Spleen (tissue), 7 donors: ENCODE data around the gene ANKS1B.

Source experiments
- POLR2A ChIP-seq, 3 donors: fragments of 450-650 bp; IDR thresholded peaks; one replicate each; pipeline ENCODE4 v1.5.1; 2017; ENCODE audit warnings: antibody characterized with exemption in 3 of 3, mild to moderate bottlenecking in 1 of 3
- POLR2AphosphoS5 ChIP-seq, 3 donors: sonication (generic); formaldehyde crosslinking; IDR thresholded peaks; one replicate each; pipeline ENCODE4 v1.5.1; 2017; ENCODE audit warnings: antibody characterized with exemption in 3 of 3
- TF ChIP-seq, protein P1 (sequence below), 11 experiments: fragments of 200-600 bp in 7 of 11; fragments of 450-650 bp in 4 of 11; sonication (generic) in 4 of 11; IDR thresholded peaks in 8 of 11; conservative IDR thresholded peaks in 3 of 11; 1 replicate in 7 of 11; 2 replicates in 4 of 11; pipeline versions ENCODE4 v1.4.0 to v1.8.0; 2016 to 2021; ENCODE audit warnings: antibody characterized with exemption in 11 of 11, inconsistent platforms in 4 of 11, mild to moderate bottlenecking in 1 of 11
- donor health status: DM: no; HTN: no; CAD: no; lungs with moderate emphysema.
- donor health status: DM: no; HTN: no; CAD: no.
- donor health status: DM: no; HTN: no; CAD: no.

DNA sequence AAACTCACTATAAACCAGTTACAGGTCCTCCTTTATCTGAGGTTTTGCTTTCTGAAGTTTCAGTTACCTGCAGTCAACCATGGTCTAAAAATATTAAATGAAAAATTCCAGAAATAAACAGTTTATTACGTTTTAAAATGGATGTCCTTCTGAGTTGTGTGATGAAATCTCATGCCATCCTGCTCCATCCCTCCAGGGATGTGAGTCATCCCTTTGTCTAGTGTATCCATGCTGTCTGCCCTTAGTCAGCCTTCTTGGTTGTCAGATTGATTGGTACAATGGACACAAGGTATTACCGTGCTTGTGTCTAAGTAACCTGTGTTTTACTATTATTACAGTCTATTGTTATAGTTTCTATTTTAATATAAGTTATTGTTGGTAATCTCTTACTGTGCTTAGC lies 1011.3 kb downstream of the ANKS1B start:
- TF ChIP-seq, protein P1, sequence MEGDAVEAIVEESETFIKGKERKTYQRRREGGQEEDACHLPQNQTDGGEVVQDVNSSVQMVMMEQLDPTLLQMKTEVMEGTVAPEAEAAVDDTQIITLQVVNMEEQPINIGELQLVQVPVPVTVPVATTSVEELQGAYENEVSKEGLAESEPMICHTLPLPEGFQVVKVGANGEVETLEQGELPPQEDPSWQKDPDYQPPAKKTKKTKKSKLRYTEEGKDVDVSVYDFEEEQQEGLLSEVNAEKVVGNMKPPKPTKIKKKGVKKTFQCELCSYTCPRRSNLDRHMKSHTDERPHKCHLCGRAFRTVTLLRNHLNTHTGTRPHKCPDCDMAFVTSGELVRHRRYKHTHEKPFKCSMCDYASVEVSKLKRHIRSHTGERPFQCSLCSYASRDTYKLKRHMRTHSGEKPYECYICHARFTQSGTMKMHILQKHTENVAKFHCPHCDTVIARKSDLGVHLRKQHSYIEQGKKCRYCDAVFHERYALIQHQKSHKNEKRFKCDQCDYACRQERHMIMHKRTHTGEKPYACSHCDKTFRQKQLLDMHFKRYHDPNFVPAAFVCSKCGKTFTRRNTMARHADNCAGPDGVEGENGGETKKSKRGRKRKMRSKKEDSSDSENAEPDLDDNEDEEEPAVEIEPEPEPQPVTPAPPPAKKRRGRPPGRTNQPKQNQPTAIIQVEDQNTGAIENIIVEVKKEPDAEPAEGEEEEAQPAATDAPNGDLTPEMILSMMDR (IDR thresholded peaks at IDR 0.05 in 8 of 11, conservative IDR thresholded peaks at IDR 0.05 in 3 of 11), result no peak
- TF ChIP-seq POLR2A (IDR thresholded peaks at IDR 0.05) (no peak), POLR2AphosphoS5 (IDR thresholded peaks at IDR 0.05) (no peak)
